C4-2B (cell line): ENCODE measurements around the gene DCAF5.

ENCODE experiments used
- CTCF ChIP-seq: fragments of 450-650 bp; conservative IDR thresholded peaks from 2 replicates; pipeline ENCODE4 v1.5.1; 2017; ENCODE audit warnings: mild to moderate bottlenecking
- ZFX ChIP-seq: fragments of 450-650 bp; IDR thresholded peaks from 2 replicates; pipeline ENCODE4 v1.6.1; 2017

GRCh38 chr14:69191340-69192111 lies 38.6 kb upstream of the DCAF5 start, which contains the start of gene EXD2:
- TF ChIP-seq CTCF = no peak
- peak; percentile 97 for TF ChIP-seq ZFX
